ENCODE data around the gene KIAA1671. TPM values are rescaled to one million over a fixed set of nuclear protein-coding genes. Genes with fewer than 3 reads are reported as not detected.
"Not testable (repeated sequence)": the region's sequence is repeated elsewhere in the genome, so short reads cannot be mapped to it uniquely, and the experiment has no call there.

The KIAA1671 gene
- total RNA-seq (10 to 100 TPM in 4 of 7 donors, 1 to 10 TPM in 3; 7.4 to 11.9 (median 11.4) TPM), polyA plus RNA-seq (1 to 10 TPM in 2 of 3 donors, under 1 TPM in 1; 0.72 to 2.7 (median 1.0) TPM)
- long read RNA-seq, donor 1, full-length matches to known transcripts, result 1 of 1 reads
- long read RNA-seq, donor 1, partial matches to known transcripts, result 0 of 1 reads
- long read RNA-seq, donor 1, other reads (novel, unspliced or antisense), result 0 of 1 reads
- long read RNA-seq, donor 2, partial matches to known transcripts, result 0 of 1 reads
- long read RNA-seq, donor 2, other reads (novel, unspliced or antisense), result 0 of 1 reads

DNA sequence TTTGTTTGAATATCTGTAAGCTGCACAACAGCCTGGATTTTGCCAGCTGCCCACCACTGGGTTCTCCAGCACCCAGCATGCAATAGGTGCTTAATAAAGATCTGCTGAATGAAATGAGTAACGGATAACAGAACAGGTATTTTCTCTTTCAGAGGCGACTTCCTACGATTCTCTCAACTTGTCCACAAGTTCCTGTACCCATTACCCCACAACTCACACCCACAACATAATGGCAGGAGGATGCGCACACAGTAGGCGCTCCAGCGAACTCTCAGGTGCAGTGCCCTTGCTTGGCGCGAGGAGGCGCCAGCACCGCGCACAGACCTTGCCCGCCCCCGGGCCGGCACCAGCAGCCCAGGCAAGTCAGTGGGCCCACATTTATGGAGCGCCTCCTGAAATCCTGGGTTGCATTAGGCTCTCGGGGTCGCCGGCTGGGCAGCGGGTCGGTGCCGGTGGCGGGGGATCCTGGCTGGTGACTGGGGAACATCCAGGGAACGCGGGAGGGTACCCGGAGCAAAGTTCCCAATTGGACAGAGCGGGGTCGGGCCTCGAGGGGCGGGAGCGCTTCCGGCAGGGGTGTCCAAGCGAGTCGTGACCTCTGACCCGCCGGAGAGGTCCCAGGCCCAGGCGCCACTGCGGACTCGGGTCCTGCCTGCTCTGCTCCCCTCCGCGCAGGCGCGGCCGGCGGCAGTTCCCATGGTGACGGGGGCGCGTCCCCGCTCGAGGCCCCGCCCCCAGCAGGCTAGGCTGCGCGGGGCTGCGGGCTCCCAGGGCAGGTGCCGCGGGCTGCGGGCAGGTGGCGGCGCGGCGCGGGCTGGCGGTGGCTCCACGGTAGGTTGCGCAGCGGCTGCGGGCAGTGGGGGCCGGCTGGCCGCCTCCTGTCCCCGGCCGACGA, at the start of gene KIAA1671:
Gene KIAA1671 (plus strand): TSS at position 775 of the 895 bp plus-strand sequence. CDS start 75,284 bp downstream, outside the sequence.
- no peaks in the 10 kb centered on the region for H3K9me3 ChIP-seq
- peak; percentile 93 for DNase-seq
- H3K4me3 ChIP-seq, result peak within 1 kb of the TSS; percentile 60 to 84 (median 75)
- WGBS, 5 donors, result 2 to 12% (median 2%) methylated on average over 10 to 71 of the region's 71 CpGs
- peaks cover 4 to 29% (median 24%) of the 10 kb centered on the region in 6 donors for H3K4me1 ChIP-seq
- H3K36me3 ChIP-seq, result no peaks in the 10 kb centered on the region
- TF ChIP-seq, protein P1, sequence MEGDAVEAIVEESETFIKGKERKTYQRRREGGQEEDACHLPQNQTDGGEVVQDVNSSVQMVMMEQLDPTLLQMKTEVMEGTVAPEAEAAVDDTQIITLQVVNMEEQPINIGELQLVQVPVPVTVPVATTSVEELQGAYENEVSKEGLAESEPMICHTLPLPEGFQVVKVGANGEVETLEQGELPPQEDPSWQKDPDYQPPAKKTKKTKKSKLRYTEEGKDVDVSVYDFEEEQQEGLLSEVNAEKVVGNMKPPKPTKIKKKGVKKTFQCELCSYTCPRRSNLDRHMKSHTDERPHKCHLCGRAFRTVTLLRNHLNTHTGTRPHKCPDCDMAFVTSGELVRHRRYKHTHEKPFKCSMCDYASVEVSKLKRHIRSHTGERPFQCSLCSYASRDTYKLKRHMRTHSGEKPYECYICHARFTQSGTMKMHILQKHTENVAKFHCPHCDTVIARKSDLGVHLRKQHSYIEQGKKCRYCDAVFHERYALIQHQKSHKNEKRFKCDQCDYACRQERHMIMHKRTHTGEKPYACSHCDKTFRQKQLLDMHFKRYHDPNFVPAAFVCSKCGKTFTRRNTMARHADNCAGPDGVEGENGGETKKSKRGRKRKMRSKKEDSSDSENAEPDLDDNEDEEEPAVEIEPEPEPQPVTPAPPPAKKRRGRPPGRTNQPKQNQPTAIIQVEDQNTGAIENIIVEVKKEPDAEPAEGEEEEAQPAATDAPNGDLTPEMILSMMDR (IDR thresholded peaks at IDR 0.05 in 8 of 11, conservative IDR thresholded peaks at IDR 0.05 in 3 of 11), result peak; percentile 78 to 91 (median 88)
- peak in 2 of 3 donors; percentile 50 to 61 for TF ChIP-seq POLR2AphosphoS5 (IDR thresholded peaks at IDR 0.05)
- no peak for TF ChIP-seq POLR2A (IDR thresholded peaks at IDR 0.05)
- peaks cover 0 to 80% (median 31%) of the 10 kb centered on the region in 7 donors for H3K27me3 ChIP-seq (replicated peaks in 1 of 7)
- intact Hi-C loops (cut with DNase I; ENCODE audit: low total_unique reads), result loop anchor here (5.0 kb wide), 1 partner anchor 95 kb away; no protein-coding TSS in a partner anchor
- peak within 1 kb of the TSS in 7 of 8 donors; percentile 36 to 73 (median 65) for H3K27ac ChIP-seq

DNA sequence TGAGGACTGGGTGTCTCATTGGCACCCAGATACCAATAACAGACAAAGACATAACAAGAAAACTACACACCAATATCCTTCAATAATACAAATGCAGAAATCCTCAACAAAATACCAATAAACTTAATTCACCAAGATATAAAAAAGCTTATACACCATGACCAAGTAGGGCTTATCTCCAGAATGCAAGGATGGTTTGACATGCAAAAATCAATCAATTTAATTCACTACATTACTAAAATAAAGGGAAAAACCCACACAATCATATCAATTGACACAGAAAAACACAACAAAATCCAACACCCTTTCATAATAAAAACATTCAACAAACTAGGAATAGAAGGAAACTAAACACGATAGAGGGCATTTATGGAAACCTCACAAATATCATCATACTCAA, 46.6 kb upstream of the KIAA1671 start:
- WGBS, 5 donors, result 89 to 97% (median 95%) methylated on average over 1 of the region's 1 CpG
- no peak for TF ChIP-seq POLR2A (IDR thresholded peaks at IDR 0.05)
- TF ChIP-seq POLR2AphosphoS5 (IDR thresholded peaks at IDR 0.05), result no peak
- TF ChIP-seq, protein P1 (IDR thresholded peaks at IDR 0.05 in 8 of 11, conservative IDR thresholded peaks at IDR 0.05 in 3 of 11), result no peak
- Histone ChIP-seq H3K36me3 (peaks cover 0 to 15% (median 0%) of the 10 kb centered on the region in 6 donors), H3K4me3 (no peak overlapping the region), H3K27me3 (replicated peaks in 1 of 7) (no peaks in the 10 kb centered on the region), H3K4me1 (no peaks in the 10 kb centered on the region), H3K27ac (no peak overlapping the region), H3K9me3 (peaks cover 0 to 37% (median 27%) of the 10 kb centered on the region in 8 donors)
- no peak for DNase-seq
- intact Hi-C loops (cut with DNase I; ENCODE audit: low total_unique reads), result no loop called here

DNA sequence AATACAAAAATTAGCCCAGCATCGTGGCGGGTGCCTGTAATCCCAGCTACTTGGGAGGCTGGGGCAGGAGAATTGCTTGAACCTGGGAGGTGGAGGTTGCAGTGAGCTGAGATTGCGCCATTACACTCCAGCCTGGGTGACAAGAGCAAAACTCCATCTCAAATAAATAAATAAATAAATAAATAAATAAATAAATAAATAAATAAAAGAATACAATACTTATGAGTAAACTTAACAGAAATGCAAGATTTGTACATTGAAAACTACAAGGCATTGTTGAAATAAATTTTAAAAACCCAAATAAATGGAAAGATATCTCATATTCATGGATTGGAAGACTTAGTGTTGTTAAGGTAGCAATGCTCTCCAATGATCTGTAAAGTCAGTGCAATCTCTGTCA, 45.4 kb upstream of the KIAA1671 start:
- intact Hi-C loops (cut with DNase I; ENCODE audit: low total_unique reads); H3K27me3 ChIP-seq (replicated peaks in 1 of 7); H3K4me1 ChIP-seq; H3K27ac ChIP-seq; DNase-seq; H3K4me3 ChIP-seq: not testable (repeated sequence)
- Histone ChIP-seq H3K36me3 (peaks cover 0 to 15% (median 0%) of the 10 kb centered on the region in 6 donors), H3K9me3 (peaks cover 0 to 37% (median 27%) of the 10 kb centered on the region in 8 donors)
- 88 to 100% (median 96%) methylated on average over 3 of the region's 3 CpGs for WGBS, 5 donors

DNA sequence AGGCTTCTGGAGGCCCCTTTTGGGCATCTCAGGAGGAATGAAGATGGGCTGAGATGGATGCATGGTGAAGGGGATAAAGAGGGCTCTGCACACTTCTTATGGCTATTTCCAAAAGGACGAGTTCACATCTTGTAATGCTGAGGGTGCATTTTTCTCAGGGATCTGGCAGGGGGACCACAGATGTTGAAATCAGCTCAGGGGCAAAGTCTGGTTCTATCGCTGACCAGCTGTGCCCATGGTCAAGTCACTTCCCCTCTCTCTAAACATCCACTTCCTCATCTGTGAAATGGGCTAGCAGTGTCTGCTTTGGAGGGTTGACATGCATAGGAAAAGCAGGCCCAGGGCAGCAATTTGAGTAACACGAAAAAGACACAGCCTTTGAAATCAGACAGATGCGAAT, 32.5 kb upstream of the KIAA1671 start:
- no peaks in the 10 kb centered on the region for H3K4me1 ChIP-seq
- no peaks in the 10 kb centered on the region for H3K9me3 ChIP-seq
- DNase-seq, result no peak
- 75 to 93% (median 84%) methylated on average over 4 of the region's 4 CpGs for WGBS, 5 donors
- intact Hi-C loops (cut with DNase I; ENCODE audit: low total_unique reads), result no loop called here
- no peaks in the 10 kb centered on the region for H3K27me3 ChIP-seq (replicated peaks in 1 of 7)
- TF ChIP-seq POLR2A (IDR thresholded peaks at IDR 0.05) (no peak), POLR2AphosphoS5 (IDR thresholded peaks at IDR 0.05) (no peak)
- TF ChIP-seq, protein P1 (IDR thresholded peaks at IDR 0.05 in 8 of 11, conservative IDR thresholded peaks at IDR 0.05 in 3 of 11), result no peak
- no peaks in the 10 kb centered on the region for H3K36me3 ChIP-seq
- no peak overlapping the region for H3K27ac ChIP-seq
- H3K4me3 ChIP-seq, result no peak overlapping the region

Measured in spleen (tissue), 13 donors.